DMS79 (cell line): ENCODE results near the gene TRIM37.

Experiments used
- DNase-seq: peaks from one replicate; lab custom pipeline; 2025; lab: John Stamatoyannopoulos, UW

The TRIM37 gene

DNA sequence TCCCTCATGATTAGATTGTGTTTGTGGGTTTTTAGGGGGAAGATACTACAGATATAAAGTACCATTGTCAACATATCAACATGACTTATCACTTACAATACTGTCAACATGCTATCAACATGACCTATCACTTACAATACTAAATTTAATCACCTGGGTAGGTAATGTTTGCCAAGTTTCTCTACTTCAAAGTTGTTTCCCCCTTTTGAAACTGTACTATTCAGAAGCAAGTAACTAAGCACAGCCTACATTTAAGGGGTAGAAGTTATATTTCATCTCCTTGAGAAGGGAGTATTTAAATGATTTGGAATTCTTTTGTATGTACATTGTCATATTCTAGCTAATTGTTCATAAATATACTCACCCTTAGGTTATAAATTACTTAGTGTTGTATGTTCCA lies 68.7 kb downstream of the TRIM37 start:
- DNase-seq, result no peak

DNA sequence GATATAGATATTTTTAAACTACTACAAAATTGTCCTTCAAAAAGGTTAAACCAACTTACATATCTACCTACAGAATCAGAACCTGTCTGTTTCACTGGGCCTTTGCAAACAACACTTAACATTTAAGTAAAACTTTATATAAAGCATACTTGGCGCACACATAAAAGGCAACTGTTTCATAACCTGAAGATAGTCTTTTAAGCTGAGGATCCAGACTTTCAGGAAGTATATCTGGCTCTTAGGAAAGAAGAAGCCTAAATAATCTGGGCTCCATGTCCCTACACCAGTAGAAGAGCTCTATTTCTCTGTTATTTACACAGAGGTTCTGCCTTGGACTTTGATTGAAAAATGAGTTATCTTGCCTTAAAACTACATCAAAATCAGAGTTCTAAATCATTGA lies 75.9 kb downstream of the TRIM37 start:
- no peak for DNase-seq

DNA sequence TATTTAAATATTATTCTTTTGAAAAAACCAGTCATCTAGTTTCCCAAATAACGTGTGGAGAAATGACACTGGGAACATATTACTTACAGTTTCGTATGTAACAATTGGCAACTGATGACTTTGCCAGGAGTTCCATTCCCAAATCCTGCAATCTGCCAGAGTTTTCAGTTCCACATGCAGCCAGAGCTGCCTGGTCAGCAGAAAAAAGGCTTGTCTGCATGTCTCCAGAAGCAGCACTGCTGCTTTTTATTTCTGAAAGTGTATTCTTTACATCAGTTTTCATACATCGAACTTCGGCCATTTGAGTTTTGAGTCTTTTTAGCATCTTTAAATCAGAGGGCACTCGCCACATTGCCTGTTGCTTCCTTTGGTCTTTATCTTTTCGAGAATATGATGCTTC lies 78.4 kb downstream of the TRIM37 start:
- DNase-seq, result no peak

DNA sequence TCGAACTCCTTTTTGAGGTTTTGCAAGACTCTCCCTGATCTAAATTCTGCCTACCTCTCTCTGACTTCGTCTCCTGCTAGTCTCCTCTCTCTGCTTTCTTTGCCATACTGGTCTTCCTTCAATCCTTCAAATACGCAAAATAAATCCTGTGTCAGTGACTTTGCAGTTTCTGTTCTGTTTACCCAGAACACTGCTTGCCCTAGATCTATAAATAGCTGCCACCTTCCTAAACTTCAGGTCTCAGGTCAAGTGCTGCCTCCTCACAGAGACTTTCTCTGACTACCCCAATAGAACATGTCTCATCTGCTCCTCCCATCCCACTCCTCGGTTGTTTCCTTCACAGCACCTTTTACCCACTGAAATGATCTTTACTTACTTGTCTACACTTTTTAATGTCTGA lies 78.9 kb downstream of the TRIM37 start:
- no peak for DNase-seq

DNA sequence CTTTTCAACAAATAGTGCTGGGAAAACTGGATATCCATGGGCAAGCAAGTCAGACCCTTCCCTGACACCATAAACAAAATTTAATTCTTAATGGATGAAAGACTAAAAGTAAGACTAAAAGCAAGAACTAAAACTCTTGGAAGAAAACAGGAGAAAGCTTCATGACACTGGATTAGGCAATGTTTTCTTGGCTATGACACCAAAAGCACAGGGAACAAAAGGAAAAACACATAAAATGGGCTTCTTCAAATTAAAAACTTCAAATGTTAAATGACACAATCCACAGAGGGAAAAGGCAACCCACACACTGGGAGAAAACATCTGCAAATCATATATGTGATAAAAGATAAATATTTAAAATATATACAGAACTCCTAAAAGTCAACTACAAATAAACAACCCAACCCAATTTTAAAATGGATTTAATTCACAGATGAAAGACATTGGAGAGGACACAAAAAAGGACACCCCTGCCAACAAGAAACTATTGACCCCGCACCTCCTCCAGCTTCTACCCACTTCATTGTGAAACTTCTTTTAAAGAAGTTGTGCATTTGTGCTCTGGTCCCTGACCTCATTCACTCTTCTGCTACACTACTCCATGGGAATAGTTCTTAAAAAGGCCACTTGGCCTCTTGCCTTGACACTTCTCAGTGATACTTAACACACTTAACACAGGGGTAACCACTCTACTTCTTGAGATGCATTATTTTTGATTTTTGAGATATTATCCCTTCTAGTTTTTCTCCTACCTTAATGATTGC lies 80.3 kb downstream of the TRIM37 start:
- DNase-seq, result peak; percentile 39

DNA sequence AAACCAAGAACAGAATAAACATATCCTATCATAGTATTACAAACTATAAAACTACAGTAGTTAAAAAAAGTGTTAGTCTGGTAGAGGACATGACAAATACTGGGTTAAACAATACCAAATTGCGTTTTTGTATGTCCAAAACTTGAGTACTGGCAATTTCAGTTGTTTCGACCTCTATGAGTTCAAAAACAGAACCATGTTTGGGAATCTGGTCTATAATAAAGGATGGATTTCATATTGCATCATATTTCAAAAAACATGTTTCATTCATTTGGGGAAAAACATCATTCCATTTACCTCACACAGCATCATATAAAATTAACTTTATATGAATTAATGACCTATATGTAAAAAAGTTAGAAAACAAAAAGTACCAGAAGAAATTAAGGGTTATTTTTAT lies 81.8 kb downstream of the TRIM37 start:
- DNase-seq, result no peak

DNA sequence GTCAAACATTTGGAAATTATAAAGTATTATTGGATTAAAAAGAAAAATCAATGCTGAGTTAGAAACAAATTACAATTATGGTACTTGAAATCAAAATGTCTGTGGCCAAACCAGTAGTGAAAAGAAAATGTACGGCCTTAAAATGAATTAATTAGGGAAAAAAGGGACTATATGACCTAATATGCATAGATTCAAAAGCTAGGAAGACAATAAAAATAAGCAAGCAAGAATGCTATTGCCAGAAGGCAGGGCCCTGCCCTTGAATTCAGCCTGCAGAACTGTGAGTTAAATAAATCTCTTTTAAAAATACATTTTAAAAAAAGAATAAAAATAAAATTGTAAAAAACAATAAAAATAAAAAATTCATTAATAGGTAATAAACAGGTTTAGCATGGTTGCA lies 88.7 kb downstream of the TRIM37 start:
- no peak for DNase-seq

DNA sequence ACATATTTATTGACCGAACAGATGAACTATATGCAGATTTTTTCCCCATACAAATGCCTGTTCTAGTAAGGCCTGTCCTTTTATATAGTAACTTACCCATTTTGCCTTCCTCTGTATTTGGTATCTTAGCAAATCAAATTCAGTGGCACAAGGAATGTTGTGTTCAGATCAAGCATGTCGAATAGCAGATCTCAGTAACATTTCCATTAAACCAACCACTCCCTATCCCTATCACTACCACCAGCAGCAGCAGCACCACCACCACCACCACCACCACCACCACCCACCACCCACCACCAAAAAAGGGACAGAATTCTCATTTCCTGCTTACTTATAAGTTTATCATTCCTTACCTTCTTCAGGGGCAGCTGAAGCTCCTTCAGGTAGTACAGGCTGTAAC lies 94.7 kb downstream of the TRIM37 start:
- DNase-seq, result no peak

DNA sequence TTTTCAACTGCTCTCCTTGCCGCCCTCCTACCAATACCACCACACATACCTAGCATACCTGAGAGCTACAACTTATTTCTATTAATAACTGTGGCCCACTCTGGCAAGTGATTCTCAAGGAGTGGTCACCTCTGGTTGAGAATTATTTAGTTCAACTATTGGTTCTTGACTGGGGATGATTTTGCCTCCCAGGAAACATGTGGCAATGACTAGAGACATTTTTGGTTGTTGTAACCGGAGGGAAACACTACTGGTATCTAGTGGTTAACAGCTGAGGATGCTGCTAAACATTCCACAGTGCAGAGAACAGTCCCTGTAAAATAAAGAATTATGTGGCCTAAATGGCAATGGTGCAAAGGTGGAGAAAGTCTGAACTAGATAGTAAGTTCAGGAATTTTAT lies 96.7 kb downstream of the TRIM37 start:
- DNase-seq, result no peak

DNA sequence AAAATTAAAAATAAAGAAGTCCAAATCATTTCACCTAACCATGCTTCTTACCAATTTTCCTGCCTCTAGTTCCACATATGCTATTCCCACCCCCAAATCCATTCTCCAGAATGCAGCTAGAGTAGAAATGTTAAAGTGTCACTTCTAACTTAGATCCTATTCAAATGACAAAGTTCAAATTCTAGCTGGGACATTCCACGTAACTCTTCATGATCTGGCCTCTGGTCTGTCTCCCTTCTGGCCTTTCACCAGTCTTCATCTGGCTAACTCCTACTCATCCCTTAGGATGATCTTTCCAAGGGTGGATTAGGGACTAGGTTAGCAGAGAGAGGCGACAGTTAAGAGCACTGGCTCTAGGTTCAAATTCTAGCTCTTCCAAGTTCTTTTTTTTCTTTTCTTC lies 97.9 kb downstream of the TRIM37 start:
- DNase-seq, result no peak

DNA sequence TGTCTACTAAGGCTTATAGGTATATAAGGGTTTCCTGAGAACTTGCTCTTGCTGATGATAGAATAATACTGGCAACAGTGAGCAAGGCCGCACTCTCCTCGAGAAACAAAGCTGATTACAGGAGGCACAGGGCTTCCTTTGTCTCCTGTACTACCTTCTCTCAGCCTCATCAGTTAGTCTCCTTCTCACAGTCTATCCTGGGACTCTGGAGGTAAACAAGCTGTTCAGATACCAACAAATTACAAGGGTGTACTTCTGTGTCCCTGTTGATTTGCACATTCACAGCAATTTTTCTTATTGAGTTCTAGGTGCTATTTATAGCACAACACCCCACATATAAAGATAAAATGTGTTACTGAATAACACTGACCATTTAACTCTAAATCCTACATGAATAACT lies 98.7 kb downstream of the TRIM37 start:
- DNase-seq, result no peak

DNA sequence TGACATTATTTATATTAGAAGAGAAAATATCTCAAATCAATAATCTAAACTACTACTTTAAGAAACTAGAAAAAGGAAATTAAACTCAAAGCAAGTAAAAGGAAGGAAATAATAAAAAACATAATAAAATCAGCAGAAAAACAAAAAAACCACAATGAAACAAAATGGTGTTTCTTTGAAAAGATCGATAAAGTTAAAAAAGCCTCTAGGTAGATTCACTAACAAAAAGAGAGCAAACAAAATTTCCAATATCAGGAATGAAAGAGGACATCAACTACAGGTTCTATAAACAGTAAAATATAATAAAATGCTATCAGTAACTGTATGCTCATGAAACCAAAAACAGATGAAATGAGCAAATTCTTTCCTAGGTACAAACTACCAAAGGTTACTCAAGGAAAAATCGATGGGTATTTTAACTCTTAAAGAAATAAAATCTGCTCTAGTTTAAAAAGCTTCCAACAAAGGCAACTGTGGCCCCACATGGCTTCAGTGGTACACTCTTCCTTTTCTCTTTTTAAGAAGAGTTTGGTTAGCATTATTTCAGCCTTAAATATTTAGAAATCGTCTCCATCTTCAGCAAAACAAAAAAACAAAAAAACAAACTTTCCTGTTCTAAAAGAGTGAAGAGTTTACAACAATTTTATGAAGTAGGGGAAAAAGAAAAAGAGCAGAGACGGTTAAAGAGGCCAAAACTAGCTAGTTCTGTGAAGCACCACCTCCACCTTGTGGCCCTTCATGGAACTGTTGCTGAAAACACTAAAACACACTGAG lies 102.2 kb downstream of the TRIM37 start:
- peak; percentile 6 for DNase-seq

DNA sequence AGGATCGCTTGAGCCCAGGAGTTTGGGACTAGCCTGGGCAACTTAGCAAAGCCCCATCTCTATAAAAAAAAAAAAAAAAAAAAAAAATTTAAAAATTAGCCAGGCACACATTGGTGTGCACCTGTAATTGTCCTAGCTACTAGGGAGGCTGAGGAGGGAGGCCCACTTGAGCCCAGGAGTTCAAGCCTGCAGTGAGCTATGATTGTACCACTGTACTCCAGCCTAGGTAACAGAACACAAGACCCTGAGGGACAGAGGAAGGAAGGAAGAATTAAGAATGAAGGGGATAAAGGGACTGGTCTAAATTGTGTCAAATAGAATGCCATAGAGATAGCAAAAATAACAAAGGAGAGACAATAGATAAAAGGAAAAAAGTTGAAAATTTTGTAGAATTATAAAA lies 102.8 kb downstream of the TRIM37 start:
- DNase-seq, result no peak

DNA sequence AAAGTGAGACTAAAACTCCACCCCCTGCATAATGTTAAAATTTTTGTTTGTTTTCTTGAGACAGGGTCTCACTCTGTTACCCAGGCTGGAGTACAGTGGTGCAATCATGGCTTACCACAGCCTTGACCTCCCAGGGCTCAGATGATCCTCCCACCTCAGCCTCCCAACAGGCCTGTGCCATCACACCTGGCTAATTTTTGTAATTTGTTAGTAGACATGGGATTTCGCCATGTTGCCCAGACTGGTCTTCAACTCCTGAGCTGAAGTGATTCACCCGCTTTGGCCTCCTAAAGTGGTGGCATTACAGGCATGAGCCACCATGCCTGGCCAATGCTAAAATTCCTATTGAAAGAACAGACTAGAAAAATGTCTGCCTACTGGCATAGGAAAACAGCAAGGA lies 103.8 kb downstream of the TRIM37 start:
- DNase-seq, result no peak

DNA sequence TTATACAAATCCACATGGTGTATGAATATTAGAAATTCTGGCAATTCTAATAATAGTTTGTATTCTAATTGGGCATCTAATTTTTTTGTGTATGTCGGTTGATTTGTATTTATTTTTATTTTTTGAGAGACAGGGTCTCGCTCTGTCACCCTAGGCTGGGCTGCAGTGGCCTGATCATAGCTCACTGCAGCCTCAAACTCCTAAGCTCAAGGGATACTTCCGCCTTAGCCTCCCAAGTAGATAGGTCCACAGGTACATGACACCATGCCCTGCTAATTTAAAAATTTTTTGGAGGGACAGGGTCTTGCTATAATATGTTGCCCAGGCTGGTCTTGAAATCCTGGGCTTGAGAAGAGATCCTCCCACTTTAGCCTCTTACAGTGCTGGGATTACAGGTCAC lies 104.6 kb downstream of the TRIM37 start:
- DNase-seq, result no peak

DNA sequence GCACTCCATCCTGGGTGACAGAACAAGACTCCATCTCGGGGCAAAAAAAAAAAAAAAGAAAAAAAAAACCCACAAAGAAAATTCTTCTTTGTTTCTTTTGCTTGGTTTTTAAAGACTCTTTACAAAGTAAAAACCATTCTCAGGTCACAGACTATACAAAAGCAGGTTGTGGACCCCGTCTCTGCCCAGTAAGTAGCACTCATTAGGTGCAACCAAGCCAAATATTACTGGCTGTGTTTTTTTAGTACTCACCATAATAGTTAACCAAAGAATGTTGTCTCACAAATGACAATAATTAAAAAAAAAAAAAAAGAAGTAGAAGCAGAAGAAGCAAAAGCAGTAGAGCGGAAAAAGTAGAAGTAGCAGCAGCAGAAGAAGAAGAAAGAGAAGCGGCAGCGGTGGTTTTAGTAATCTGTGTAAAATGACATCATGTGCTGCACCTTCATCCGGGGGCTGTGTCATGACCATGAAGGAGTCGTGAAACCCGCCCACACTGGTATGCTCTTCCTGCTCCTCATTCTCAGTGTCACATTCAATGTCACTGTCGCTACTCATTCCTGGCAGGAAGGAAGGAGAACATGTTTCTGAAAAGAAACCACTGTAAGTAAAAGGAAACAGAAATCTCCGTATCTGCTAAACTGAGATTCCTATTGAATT lies 105.4 kb downstream of the TRIM37 start:
- DNase-seq, result no peak

DNA sequence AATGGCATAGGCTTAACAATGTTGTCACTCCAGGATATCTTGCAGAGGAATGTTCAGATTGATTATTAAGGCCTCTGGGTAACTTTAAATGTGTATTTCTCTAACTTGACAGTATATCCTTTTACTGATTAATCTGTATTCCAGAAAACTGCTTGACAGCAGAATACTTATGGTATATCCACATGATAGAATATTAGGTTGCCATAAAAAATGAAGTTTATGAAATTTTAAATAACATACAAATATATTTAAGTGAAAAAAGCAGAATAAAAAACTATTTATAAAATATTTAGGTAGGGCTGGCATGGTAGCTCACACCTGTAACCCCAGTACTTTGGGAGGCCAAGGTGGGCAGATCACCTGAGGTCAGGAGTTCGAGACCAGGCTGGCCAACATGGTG lies 106.7 kb downstream of the TRIM37 start:
- no peak for DNase-seq

DNA sequence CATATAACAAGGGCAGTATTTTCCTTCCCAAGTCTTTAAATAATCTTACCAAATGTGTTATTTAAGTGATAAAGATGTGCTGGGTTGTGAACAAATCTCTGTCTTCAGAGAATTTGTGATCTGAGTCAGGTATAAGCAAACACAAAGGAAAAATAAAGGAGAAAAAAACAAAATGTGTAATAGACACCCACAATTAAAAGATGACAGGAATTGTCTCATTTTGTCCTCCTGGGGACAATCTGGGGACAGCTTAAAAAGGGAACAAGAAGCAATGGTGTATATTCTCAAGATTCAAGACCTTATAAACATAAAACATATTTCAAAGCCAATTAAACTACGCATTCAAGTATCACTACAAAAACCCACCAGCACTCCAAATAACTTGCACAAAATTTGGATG lies 107.2 kb downstream of the TRIM37 start:
- no peak for DNase-seq

DNA sequence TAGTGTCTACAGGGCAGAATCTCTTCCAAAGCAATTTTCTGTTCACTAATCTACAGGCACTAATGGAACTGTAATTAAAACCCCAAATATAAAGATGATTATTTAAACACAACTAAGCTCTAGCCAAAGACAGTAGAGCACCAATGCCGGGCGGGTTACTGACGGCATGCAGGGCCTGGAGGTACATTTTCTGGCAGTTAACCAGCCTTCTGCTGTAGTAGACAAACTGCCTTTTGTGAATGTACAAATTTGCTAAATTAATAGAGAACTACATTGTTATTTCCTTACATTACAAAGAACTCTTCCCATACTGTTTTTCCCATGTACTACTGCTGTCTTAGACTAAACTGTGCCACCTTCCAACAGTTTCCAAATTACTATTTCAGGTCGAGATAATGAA lies 107.8 kb downstream of the TRIM37 start:
- no peak for DNase-seq

DNA sequence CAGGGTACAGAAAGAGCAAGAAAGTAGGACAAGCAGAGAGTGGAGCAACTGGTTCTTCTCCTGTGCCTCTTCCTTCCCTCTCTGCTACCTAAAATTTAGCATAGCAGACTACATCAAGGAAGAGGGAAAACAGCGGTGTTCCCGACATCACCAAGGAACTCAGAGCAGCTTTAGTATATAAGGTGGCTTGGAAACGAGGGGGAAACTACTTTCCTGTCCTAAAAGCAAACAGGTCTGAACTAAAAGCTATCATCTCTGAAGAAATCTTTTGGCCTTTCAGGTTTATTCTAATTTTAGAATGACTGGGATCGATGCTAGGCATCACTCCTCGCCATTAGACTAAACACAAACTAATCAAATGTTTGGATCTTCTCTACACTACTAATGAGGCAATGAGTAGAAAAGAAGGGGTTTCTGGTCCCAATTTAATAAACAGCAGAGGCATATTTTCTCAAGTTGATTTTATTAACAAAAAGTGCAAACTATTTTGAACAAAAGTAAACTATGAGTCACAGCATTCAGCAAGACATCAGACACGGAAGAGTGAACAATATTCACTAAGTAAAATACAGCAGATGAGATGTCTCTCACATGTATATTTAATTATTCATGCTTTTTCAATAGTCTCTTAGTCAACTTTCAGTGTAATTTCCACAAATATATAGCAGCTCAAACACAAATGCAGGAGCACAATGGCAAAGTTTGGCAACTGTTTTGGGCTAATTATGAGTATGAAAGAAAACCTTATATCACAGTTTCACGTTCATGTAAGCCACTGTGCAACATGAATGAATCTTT lies 108.7 kb downstream of the TRIM37 start:
- no peak for DNase-seq

DNA sequence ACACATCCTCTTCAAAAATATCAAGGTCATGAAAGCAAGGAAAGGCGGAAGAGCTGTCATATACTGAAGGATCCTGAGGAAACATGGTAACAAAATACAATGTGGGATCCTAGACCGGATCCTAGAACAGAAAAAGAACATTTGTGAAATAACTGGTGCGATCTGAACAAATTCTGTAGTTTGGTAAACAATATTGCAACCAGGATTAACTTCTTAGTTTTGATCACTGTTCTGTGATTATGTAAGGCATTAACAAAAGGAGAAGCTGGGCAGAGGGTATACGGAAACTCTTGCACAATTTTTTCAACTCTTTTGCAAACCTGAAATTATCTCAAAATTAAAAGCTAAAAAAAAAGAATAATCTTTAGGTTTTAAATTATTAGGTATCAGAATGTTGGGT lies 109.7 kb downstream of the TRIM37 start:
- no peak for DNase-seq

DNA sequence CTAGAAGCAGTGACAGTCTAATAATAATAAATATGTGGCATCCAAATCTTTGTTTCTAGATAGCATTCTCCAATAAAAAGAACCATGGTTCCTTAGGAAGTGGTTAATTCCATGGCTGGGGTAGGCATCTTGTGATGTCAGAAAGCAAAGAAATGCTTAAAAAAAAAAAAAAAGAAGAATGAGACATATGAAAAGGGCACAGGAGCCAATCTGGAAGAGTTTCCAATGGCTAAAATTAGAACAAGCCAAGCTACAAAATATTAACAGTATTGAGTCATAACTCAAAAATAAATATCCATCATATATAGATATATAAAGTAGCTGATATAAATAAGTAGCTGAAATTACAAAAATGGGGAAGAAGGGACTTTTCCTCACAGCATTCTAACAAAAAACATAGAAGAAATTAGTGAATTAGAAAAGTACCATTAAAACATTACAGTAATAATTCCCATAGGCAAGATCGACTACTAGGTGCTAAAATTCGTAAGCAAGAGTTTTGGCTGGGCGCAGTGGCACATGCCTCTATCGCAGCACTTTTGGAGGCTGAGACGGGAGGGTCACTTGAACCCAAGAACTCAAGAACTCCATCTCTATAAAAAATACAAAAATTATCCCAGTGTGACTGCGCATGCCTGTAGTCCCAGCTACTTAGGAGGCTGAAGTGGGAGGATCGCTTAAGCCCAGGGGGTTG lies 111.3 kb downstream of the TRIM37 start:
- DNase-seq, result no peak
